DOHH2 (cell line): Measurements from ENCODE around the gene SEMA4D.

Experiments
- H3F3A ChIP-seq: fragments of 200-600 bp; sonication (generic), shearing (Covaris generic); 2 replicates; pipeline ENCODE4 v1.6.0; 2016; ENCODE audit warnings: antibody characterized with exemption, mild to moderate bottlenecking; ENCODE audit not compliant: control insufficient read depth, insufficient read depth
- H3K27ac ChIP-seq: fragments of 200-600 bp; sonication (generic); 2 replicates; pipeline ENCODE4 v1.5.1; 2014; ENCODE audit warnings: low read depth, mild to moderate bottlenecking, low read length, moderate library complexity
- H3K27me3 ChIP-seq: fragments of 200-600 bp; sonication (generic); 2 replicates; pipeline ENCODE4 v1.6.1; 2014; ENCODE audit warnings: mild to moderate bottlenecking, low read length, mixed read lengths; ENCODE audit not compliant: control insufficient read depth
- H3K36me3 ChIP-seq: fragments of 200-600 bp; sonication (generic); 2 replicates; pipeline ENCODE4 v1.6.1; 2014; ENCODE audit warnings: mild to moderate bottlenecking, low read length, moderate library complexity, mixed read lengths; ENCODE audit not compliant: control insufficient read depth
- H3K4me1 ChIP-seq: fragments of 200-600 bp; sonication (generic); 2 replicates; pipeline ENCODE4 v1.6.1; 2014; ENCODE audit warnings: mild to moderate bottlenecking, low read length, mixed read lengths; ENCODE audit not compliant: control insufficient read depth
- H3K4me2 ChIP-seq: fragments of 200-600 bp; sonication (generic); 2 replicates; pipeline ENCODE4 v1.6.0; 2014; ENCODE audit warnings: mild to moderate bottlenecking, low read length, moderate library complexity
- H3K4me3 ChIP-seq: fragments of 200-600 bp; sonication (generic); 2 replicates; pipeline ENCODE4 v1.5.1; 2014; ENCODE audit warnings: mild to moderate bottlenecking, low read length, mixed read lengths
- H3K79me2 ChIP-seq: fragments of 200-600 bp; sonication (generic); 2 replicates; pipeline ENCODE4 v1.6.1; 2014; ENCODE audit warnings: mild to moderate bottlenecking, low read length, mixed read lengths; ENCODE audit not compliant: control insufficient read depth
- H3K9me2 ChIP-seq: fragments of 200-600 bp; sonication (generic); replicated peaks from 2 replicates; pipeline ENCODE4 v1.6.1; 2014; ENCODE audit warnings: mild to moderate bottlenecking, low read length, mixed read lengths; ENCODE audit not compliant: control insufficient read depth
- H3K9me3 ChIP-seq: fragments of 200-600 bp; sonication (generic); 2 replicates; pipeline ENCODE4 v1.6.1; 2014; ENCODE audit warnings: antibody characterized with exemption, low read length, mixed read lengths; ENCODE audit not compliant: control insufficient read depth, insufficient read depth
- H4K20me1 ChIP-seq: fragments of 200-600 bp; sonication (generic); 2 replicates; pipeline ENCODE4 v1.6.0; 2014; ENCODE audit warnings: low read depth, mild to moderate bottlenecking, antibody characterized with exemption, low read length, moderate library complexity; ENCODE audit not compliant: control insufficient read depth, insufficient read depth
- CTCF ChIP-seq: fragments of 200-600 bp; sonication (generic); IDR thresholded peaks from one replicate; pipeline ENCODE4 v1.5.1; 2014; ENCODE audit warnings: antibody characterized with exemption, mild to moderate bottlenecking, low read depth, low read length; ENCODE audit not compliant: poor library complexity, severe bottlenecking
- EZH2phosphoT487 ChIP-seq: fragments of 200-600 bp; sonication (generic); IDR thresholded peaks from 2 replicates; pipeline ENCODE4 v1.6.1; 2017; ENCODE audit warnings: borderline replicate concordance, mild to moderate bottlenecking, antibody characterized with exemption, low read length, moderate library complexity, mixed read lengths

Gene SEMA4D

DNA sequence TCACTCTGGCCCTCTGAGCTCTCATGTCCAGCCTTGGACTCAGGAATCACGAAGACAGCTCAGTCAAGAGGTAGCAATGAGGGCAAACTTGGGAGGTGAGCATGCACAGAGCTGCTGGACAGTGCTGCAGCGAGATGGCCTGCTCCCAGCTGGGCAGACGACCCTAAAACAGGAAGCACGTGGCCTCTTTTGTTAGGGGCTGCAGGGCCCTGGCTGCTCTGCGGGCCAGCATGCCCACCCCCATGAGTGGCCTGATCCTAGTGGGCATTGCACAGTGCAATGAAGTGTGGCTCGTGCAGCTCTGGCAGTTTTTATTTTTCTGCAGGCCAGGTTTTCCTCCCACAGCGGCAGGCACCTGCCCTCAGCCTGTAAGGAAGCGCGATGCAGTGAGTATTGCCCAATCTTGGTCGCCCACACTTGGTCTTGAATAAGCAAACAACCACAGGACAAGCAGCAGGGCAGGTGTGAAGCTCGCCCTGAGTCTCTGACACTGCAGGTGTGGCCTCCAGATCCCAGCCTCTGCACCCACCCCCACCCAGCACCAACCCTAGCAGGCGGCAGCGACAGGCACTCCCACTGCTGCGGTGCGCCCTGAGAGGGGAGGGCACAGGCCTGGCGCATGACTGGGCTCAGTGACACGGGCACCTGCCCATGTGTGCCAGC is 60.8 kb downstream of the SEMA4D start:
- Histone ChIP-seq H3K27me3 (0 out of 2 replicates have a peak, but pooled peaks cover 15% of the 10 kb centered on the region), H3K4me1 (peaks cover 44% of the 10 kb centered on the region), H3K79me2 (no peaks in the 10 kb centered on the region), H3K4me3 (no peak overlapping the region), H3K9me3 (no peaks in the 10 kb centered on the region), H4K20me1 (peaks cover 33% of the 10 kb centered on the region), H3K4me2 (no peak overlapping the region), H3F3A (no peaks in the 10 kb centered on the region), H3K9me2 (no peaks in the 10 kb centered on the region), H3K36me3 (no peaks in the 10 kb centered on the region), H3K27ac (no peak overlapping the region)
- TF ChIP-seq EZH2phosphoT487 (no peak), CTCF (no peak)

GRCh38 chr9:89436326-89436725 is 61.6 kb downstream of the SEMA4D start:
- H3K27ac ChIP-seq: no peak overlapping the region
- H4K20me1 ChIP-seq: peaks cover 26% of the 10 kb centered on the region
- TF ChIP-seq CTCF: no peak
- no peak for TF ChIP-seq EZH2phosphoT487
- H3K79me2 ChIP-seq: no peaks in the 10 kb centered on the region
- no peaks in the 10 kb centered on the region for H3K9me3 ChIP-seq
- H3K4me2 ChIP-seq: no peak overlapping the region
- H3K9me2 ChIP-seq: no peaks in the 10 kb centered on the region
- H3K27me3 ChIP-seq: 0 out of 2 replicates have a peak, but pooled peaks cover 15% of the 10 kb centered on the region
- no peaks in the 10 kb centered on the region for H3F3A ChIP-seq
- H3K4me1 ChIP-seq: peaks cover 38% of the 10 kb centered on the region
- no peaks in the 10 kb centered on the region for H3K36me3 ChIP-seq
- no peak overlapping the region for H3K4me3 ChIP-seq

DNA sequence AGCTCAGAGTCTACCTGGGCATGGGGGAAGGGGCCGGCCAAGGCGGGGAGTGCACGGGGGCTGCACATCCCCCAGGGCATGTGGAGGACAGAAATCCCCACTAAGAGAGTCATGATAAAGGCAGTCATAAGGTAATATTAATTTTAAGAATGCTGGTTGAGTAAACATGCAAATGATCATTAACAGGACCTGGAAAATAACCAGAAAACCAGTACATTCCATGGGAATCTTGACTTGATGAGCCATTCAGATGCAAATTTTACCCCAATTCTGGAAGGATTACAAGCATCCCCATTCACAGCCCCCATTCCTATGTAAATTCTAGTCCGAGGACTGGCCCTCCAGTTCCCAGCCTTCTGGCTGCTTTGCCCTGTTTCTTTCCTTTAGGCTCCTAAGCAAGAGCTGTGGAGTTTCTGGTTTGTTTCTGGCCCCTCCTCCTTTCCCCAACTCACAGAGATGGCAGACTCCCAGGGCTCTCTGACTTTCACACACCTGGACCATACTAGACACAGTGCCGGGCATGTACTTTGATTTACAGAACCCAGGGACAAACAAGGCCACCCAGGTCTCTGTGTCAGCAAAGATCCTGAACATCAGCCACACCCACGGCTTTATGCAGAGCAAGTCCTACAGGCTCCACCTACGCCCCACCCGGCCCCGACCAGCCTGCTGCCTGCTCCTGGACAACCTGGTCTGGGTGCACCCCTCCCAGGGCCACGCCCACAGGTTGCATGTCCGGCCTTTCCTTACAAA is 62.7 kb downstream of the SEMA4D start:
- no peaks in the 10 kb centered on the region for H3K9me3 ChIP-seq
- H3K4me1 ChIP-seq: peaks cover 32% of the 10 kb centered on the region
- H4K20me1 ChIP-seq: peaks cover 15% of the 10 kb centered on the region
- TF ChIP-seq CTCF (no peak), EZH2phosphoT487 (no peak)
- no peak overlapping the region for H3K27ac ChIP-seq
- H3K79me2 ChIP-seq: no peaks in the 10 kb centered on the region
- H3K9me2 ChIP-seq: no peaks in the 10 kb centered on the region
- H3F3A ChIP-seq: no peaks in the 10 kb centered on the region
- H3K4me3 ChIP-seq: no peak overlapping the region
- 0 out of 2 replicates have a peak, but pooled peaks cover 6% of the 10 kb centered on the region for H3K27me3 ChIP-seq
- no peak overlapping the region for H3K4me2 ChIP-seq
- no peaks in the 10 kb centered on the region for H3K36me3 ChIP-seq
